HG02973 (cell line): Measurements from ENCODE around the gene GLRX.

Experiments used
- ATAC-seq: cut with Tn5 transposase; IDR thresholded peaks from one replicate; pipeline ENCODE4 v1.9.1; 2021; ENCODE audit warnings: moderate library complexity; ENCODE audit not compliant: unreplicated experiment

The GLRX gene

DNA sequence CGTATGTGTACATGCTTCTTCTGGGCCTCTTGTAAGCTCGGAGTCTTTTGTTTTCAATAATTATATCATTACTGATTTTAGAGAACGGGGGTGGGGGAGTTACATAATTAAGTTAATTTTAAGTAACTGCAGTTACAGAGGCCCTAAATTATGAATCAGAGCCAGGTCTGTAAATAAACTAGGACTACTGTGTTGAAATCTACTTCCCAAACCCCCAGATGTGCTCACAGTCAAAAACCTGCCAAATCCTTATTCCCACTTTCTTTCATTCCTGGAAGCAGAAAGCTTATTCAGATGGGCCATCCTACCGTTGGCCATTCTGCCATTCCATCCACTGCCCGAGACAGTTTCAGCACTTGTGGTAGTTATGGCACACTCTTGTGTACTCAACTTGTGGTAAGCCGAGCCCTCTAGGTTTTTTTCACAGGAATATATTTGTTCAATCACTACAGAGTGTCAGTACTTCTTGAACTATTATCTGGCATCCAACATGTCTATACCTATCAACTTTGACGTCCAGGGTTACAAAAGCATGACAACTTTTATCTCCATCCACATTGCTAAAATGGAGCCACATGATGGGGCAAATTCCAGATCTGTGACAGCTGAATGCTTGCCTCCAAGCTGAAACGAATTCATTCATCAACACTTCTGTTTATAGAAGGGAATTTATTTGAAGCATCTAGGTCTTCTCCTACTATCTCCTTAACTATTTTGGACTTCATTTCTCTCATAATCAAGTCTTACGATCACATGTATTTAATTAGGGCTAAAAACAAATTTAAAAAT lies 37.8 kb downstream of the GLRX start:
- ATAC-seq = no peak

DNA sequence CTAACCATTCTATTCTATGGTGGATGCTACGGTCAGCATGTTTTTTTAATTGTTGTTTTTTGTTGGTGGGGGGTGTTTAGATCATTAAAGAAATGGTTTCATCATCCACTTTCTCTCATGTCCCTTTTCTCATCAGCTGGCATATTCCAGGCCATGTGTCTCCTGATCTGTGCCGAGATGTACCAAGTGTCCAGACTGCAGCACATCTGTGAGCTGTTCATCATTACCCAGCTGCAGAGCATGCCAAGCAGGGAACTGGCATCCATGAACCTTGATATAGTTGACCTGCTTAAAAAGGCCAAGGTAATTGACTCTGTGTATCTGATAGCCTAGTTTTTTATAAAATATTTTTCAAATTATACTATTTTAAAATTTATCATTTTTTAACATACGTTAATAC lies 38.9 kb downstream of the GLRX start:
- ATAC-seq = no peak

DNA sequence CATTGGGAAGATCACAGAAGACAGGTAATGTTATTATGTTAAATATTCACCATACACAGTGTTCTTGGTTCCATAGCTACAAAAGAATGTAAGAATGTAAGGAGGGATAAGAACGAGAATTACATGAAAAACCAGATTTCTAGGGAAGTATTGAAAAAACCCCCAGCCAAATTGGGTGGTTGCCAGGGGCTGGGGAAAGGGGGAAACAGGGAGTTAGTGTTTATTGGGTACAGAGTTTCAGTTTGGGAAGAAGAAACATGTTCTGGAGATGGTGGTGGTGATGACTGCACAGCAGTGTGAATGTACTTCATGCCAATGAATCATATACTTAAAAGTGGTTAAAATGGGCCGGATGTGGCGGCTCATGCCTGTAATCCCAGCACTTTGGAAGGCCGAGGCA lies 40.3 kb downstream of the GLRX start:
- ATAC-seq = no peak

DNA sequence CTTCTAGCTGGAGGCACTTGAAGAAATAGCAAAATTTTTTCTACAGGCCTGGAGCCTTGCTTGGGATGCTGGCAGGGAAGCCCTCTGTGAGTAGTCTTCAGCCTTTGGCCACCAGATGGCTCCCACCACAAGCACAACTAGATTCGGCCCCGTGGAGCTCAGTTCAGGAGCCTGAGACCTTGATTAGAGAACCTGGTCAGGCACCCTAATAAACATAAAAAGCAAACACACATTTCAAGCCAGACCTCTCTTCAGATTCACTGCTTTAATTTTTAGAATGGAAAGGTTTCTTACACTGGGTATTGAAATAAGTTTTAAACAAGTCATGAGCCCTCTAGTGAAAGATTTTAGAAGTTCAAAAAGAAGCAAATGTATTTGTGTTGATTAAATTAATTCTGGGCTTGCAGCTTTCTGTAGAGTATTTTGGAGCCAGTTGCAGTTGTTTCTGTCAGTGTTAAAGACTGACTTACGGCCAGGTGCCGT lies 41.4 kb downstream of the GLRX start:
- ATAC-seq = peak; percentile 92

DNA sequence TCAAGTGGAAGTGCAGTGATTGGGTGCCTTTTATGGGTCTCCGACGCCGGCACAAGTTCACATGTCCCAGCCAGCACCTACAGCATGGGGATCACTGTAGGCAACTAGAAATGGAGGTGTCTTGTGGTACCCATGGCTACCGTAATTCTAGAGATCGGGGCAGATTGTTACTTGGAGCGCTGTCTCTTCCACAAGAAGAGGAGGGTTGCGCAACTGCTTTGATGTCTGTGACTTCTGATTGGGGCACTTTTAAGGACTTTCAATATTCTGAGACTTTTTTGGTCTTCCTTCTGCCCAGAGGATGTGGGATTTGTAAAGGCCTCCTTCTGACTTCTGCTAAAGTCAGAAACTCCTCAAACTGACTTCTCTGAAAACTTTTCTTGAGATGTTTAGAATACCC lies 41.9 kb downstream of the GLRX start:
- ATAC-seq = no peak

DNA sequence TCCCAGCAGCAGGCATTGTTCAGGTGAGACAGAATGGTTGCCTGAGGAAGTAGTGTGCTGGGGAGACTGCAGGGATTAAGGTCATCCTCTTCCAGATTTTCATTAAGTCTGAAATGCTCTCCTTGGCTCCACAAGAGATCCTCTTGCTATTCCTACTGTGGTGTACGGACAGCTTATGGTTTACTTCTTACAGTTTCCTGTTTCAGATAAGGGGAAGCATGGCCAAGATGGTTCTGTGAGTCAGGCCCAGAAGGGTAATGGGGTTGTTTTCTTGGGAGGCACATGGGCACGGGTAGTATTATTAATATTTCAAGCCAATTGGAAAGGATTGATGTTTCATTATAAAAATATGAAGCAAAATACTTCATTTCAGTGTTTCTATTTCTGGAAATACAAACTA lies 42.9 kb downstream of the GLRX start:
- ATAC-seq = no peak

DNA sequence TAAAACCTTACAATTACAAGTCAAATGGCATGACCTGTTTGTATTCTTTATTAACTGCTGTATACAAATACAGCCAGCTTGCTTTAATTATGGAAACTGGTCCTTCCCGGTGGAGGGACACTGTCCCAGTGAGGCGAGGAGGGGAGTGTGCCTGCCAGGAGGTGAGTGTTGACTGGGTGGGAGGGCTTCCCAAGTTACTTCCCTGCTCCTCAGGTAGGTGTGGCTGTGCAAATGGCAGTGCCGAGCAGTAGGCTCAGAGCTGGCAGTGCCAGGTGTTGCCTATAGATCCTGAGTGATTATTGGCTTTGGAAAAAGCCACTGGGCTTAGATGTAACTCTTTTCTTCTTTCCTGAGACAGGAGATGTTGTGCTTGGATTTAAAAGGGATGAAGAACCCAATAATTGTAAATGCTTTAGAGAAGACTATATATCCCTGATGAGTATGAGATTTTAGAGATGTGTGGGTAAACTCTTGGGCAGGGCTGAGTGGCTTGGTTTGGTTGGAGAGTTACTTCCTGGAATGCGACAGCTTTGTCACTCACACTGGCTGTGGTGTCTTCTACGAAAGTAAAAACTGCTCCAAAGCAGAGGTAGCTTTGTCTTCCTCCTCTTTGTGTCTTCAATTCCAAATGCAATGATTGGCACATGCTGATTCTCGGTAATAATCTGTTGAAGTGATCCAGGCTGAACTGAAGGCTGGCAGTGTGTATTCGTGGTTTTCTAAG lies 43.7 kb downstream of the GLRX start:
- no peak for ATAC-seq

DNA sequence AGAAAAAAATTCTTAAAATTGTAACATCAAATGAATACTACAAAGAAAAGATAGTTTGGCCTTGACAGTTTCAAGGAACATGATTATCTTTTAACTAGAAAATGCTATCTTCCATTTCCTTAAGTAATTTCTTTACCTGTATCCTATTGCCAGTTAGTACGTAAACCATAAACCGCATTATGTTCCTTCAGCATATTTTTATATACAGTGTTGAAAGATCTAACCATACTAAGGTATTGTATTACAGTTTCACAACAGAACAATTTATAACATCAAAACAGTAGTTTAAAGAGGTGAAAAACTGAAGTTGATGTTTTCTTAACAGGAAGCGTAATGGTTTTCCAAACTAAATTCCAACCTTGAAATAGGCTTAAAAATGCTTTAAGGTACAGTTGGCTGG lies 45.1 kb downstream of the GLRX start:
- ATAC-seq = no peak

DNA sequence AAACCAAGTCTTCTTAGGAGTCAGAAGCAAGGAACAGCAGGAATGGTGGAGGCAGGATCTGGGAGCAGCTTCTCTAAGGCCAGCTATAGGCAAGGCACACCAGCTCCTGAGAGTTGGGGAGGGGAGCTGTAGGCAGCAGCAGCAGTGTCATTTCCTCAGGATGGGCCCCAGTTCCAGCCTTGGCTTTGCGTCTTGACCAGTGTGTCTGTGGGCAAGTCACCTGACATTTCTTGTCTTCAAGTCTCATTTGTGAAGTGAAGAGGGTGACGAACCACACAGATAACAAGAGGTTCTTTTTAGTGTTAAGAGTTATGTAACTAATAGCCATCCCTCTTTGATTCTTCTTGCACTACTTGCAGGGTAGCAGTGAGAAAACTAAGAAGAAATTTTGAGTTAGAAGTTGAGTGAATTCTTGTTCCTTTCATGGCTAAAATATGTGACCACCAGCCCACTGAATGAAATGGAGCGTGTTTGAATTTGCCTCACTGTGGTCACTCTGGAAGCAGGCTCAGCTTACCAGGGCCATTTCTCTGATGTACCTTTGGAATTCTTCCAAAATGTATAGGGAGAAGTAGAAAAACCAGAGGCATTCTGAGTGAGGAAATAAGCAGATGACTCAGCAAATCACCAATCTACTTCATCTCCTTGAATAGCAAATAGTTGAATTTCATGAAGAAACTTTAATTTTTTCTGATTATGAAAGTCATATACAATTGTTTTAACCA lies 49.0 kb downstream of the GLRX start:
- no peak for ATAC-seq

DNA sequence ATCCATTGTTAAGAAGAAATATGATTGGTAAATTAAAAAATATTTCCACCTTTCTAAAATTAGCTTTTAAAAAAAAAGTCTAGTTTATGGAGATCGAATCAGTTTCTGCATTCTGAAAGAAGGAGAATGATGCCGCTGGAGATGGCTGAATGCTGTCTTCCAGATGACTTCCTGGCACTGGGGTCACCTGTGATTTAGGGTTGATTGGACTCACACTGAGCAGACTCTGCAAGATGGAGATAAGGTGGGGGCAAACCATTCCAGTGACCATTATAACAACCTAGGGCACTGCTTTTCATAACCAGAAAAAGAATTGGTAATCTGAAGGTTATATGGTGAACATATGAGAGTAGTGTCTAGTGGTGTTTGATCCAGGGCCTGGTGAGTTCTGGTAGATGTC lies 50.6 kb downstream of the GLRX start:
- no peak for ATAC-seq

DNA sequence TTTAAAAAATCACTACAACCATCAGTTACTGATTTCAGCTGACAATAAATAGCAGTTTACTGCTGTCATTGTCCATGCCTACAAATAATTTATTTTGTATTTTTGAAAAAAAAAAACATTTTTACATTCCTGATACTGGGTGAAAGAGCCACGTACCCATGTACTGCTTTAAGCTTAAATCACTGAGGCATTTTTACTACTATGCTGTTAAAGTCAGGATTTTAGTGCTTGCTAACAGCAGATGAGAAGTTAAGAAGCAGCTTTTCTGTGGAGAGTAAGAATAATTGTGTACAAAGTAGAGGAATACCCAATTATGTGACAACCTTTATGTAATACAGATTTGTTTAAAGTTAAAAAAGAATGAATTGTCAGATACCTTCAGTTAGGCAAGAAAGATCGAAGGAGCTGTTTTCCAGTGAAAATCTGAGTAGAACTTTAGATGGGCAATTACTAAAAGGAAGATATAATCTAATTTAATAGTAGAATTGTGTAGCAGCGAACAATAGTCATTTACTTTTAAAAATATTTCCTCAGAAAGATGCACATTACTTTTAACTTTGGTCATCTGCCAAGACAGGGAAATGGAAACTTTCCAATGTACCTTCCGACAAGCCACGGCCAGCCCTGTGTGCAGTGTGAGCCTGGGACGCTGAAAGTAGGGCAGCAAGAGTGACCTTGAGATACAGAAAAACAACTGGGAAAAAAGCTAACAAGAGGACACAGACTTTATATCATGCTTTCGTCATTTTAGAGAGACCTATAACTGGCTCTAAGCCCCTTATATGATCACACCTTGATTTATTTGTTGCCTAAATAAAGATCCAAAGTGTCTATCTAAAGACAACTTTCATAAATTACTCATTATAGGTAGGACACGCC lies 51.5 kb downstream of the GLRX start:
- ATAC-seq = no peak

DNA sequence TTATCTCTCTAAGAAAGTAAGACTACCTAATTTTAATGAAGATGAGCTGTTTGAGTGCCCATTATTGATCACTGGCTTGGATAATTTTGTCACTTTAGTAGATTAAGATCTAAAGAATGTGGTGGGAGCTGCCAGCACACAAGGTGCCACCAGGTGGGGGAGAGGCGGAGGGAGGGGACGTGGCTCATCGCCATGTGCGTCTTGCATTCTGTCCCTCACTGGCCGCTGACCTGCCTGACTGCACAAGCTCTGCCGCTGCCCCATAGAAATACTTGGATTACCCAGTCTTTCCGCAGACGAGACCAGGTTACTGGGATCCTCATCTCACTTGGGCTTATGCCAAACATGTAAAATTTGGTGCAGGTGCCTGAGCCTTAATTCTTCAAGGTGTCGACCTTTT lies 53.8 kb downstream of the GLRX start:
- no peak for ATAC-seq

DNA sequence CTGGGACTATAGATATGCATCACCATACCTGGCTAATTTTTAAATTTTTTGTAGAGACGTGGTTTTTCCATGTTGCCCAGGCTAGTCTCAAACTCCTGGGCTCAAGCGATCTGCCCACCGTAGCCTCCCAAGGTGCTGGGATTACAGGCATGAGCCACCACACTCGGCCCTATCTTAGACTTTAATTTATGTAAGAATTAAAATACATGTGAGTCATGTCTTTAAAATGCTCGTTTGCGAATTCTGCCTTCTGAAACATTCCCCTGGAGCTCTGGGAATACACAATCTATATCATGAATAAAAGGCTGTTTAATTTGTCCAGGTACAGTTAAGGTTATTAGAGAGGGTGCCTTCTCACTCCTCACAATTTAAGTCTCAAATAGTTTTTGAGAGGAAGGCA lies 58.6 kb downstream of the GLRX start:
- ATAC-seq = no peak
